ENCODE results near the gene UVRAG.

The UVRAG gene

GRCh38 chr11:76094740-76095139, 279.7 kb downstream of the UVRAG start:
- no peak for DNase-seq (ENCODE audit: low read depth in 2 of 2, low spot score in 1 of 2)

- DNase-seq (ENCODE audit: low read depth in 2 of 2, low spot score in 1 of 2) = no peak
Measured at GRCh38 chr11:76095891-76096290, 280.9 kb downstream of the UVRAG start.

- DNase-seq (ENCODE audit: low read depth in 2 of 2, low spot score in 1 of 2) = no peak
Measured at GRCh38 chr11:76096552-76096951, 281.5 kb downstream of the UVRAG start.

- no peak for DNase-seq (ENCODE audit: low read depth in 2 of 2, low spot score in 1 of 2)
Measured at GRCh38 chr11:76102802-76103201, 287.8 kb downstream of the UVRAG start.

GRCh38 chr11:76103460-76103859, 288.4 kb downstream of the UVRAG start:
- no peak for DNase-seq (ENCODE audit: low read depth in 2 of 2, low spot score in 1 of 2)

GRCh38 chr11:76104285-76104684, 289.3 kb downstream of the UVRAG start:
- no peak for DNase-seq (ENCODE audit: low read depth in 2 of 2, low spot score in 1 of 2)

GRCh38 chr11:76105637-76106036, 290.6 kb downstream of the UVRAG start:
- DNase-seq (ENCODE audit: low read depth in 2 of 2, low spot score in 1 of 2) = no peak

- no peak for DNase-seq (ENCODE audit: low read depth in 2 of 2, low spot score in 1 of 2)
Measured at GRCh38 chr11:76107971-76108370, 293.0 kb downstream of the UVRAG start.

GRCh38 chr11:76114238-76114637, 299.2 kb downstream of the UVRAG start:
- no peak for DNase-seq (ENCODE audit: low read depth in 2 of 2, low spot score in 1 of 2)

- no peak for DNase-seq (ENCODE audit: low read depth in 2 of 2, low spot score in 1 of 2)
Measured at GRCh38 chr11:76115555-76115954, 300.5 kb downstream of the UVRAG start.

- DNase-seq (ENCODE audit: low read depth in 2 of 2, low spot score in 1 of 2) = no peak
Measured at GRCh38 chr11:76119032-76119431, 304.0 kb downstream of the UVRAG start.

GRCh38 chr11:76119779-76120178, 304.8 kb downstream of the UVRAG start:
- no peak for DNase-seq (ENCODE audit: low read depth in 2 of 2, low spot score in 1 of 2)

GRCh38 chr11:76120513-76121101, 305.6 kb downstream of the UVRAG start:
- no peak for DNase-seq (ENCODE audit: low read depth in 2 of 2, low spot score in 1 of 2)

GRCh38 chr11:76123248-76123647, 308.2 kb downstream of the UVRAG start:
- DNase-seq (ENCODE audit: low read depth in 2 of 2, low spot score in 1 of 2) = no peak

- DNase-seq (ENCODE audit: low read depth in 2 of 2, low spot score in 1 of 2) = no peak
Measured at GRCh38 chr11:76124905-76125770, 310.1 kb downstream of the UVRAG start.

GRCh38 chr11:76129729-76130128, 314.7 kb downstream of the UVRAG start:
- no peak for DNase-seq (ENCODE audit: low read depth in 2 of 2, low spot score in 1 of 2)

- DNase-seq (ENCODE audit: low read depth in 2 of 2, low spot score in 1 of 2) = no peak
Measured at GRCh38 chr11:76131142-76131541, 316.1 kb downstream of the UVRAG start.

- DNase-seq (ENCODE audit: low read depth in 2 of 2, low spot score in 1 of 2) = no peak
Measured at GRCh38 chr11:76131671-76132631, 316.9 kb downstream of the UVRAG start.

- no peak for DNase-seq (ENCODE audit: low read depth in 2 of 2, low spot score in 1 of 2)
Measured at GRCh38 chr11:76134239-76134638, 319.2 kb downstream of the UVRAG start.

GRCh38 chr11:76135491-76135890, 320.5 kb downstream of the UVRAG start:
- no peak for DNase-seq (ENCODE audit: low read depth in 2 of 2, low spot score in 1 of 2)

- no peak for DNase-seq (ENCODE audit: low read depth in 2 of 2, low spot score in 1 of 2)
Measured at GRCh38 chr11:76139314-76139713, 324.3 kb downstream of the UVRAG start.

Measured in stimulated activated CD8-positive, alpha-beta memory T cell treated with anti-CD3 and anti-CD28 coated beads, Interleukin-4, amount 100 ng/mL, for 4 hours (primary cell).